Measurements from ENCODE around the gene C7. TPM values are rescaled to one million over a fixed set of nuclear protein-coding genes. Genes with fewer than 3 reads are reported as not detected.

C7 gene
- total and polyA plus RNA-seq, 2 of the 13 experiments (the other 11 are each of a cell fraction or from before 2014, with no cell fraction given) = 1.7 to 3.5 TPM

DNA sequence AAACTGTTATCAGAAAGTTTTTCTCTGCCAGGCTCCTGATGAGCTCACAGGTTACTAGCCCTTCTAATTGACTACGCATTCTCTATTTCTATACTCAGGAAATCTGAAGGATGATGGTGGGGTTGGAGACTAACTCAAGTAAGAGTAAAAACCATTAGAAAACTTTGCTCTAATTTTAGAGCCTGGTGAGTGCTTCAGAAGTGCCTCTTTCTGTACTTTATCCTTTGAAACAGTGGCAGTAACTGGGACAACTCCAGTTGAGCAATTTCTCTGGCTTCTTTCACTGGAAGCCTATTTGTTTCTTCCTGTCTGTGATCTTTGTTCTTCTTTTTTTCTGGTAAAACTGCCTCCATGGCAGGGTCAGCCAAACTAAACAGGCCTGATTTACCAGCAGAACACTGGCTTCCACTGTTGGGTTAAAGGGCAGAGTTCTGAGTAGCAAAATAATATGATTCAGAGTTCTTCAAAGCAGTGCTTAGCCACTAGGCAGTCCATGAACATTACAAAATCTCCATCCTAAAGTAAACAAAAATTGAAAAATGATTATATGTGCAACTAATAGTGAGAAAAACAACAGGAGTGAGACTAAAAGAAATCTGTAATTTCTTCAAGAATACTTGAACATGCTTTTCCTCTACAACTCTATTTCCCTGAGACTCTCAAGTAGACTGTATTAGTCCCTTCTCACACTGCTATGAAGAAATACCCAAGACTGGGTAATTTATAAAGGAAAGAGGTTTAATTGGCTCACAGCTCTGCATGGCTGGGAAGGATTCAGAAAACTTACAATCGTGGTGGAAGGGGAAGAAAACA lies 82.1 kb downstream of the C7 start (continued):
- no peak for TF ChIP-seq ZNF713 (CRISPR knock-in tag; IDR thresholded peaks at IDR 0.05)
- TF ChIP-seq ZMYM4 (CRISPR knock-in tag; IDR thresholded peaks at IDR 0.05) = peak; percentile 89
- TF ChIP-seq, protein P1, sequence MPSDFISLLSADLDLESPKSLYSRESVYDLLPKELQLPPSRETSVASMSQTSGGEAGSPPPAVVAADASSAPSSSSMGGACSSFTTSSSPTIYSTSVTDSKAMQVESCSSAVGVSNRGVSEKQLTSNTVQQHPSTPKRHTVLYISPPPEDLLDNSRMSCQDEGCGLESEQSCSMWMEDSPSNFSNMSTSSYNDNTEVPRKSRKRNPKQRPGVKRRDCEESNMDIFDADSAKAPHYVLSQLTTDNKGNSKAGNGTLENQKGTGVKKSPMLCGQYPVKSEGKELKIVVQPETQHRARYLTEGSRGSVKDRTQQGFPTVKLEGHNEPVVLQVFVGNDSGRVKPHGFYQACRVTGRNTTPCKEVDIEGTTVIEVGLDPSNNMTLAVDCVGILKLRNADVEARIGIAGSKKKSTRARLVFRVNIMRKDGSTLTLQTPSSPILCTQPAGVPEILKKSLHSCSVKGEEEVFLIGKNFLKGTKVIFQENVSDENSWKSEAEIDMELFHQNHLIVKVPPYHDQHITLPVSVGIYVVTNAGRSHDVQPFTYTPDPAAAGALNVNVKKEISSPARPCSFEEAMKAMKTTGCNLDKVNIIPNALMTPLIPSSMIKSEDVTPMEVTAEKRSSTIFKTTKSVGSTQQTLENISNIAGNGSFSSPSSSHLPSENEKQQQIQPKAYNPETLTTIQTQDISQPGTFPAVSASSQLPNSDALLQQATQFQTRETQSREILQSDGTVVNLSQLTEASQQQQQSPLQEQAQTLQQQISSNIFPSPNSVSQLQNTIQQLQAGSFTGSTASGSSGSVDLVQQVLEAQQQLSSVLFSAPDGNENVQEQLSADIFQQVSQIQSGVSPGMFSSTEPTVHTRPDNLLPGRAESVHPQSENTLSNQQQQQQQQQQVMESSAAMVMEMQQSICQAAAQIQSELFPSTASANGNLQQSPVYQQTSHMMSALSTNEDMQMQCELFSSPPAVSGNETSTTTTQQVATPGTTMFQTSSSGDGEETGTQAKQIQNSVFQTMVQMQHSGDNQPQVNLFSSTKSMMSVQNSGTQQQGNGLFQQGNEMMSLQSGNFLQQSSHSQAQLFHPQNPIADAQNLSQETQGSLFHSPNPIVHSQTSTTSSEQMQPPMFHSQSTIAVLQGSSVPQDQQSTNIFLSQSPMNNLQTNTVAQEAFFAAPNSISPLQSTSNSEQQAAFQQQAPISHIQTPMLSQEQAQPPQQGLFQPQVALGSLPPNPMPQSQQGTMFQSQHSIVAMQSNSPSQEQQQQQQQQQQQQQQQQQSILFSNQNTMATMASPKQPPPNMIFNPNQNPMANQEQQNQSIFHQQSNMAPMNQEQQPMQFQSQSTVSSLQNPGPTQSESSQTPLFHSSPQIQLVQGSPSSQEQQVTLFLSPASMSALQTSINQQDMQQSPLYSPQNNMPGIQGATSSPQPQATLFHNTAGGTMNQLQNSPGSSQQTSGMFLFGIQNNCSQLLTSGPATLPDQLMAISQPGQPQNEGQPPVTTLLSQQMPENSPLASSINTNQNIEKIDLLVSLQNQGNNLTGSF (CRISPR knock-in tag; IDR thresholded peaks at IDR 0.05) = no peak
- TF ChIP-seq ZNF317 (CRISPR knock-in tag; IDR thresholded peaks at IDR 0.05) = 0 out of 2 replicates have a peak, but pooled peaks have one; percentile 57
- TF ChIP-seq, protein P2, sequence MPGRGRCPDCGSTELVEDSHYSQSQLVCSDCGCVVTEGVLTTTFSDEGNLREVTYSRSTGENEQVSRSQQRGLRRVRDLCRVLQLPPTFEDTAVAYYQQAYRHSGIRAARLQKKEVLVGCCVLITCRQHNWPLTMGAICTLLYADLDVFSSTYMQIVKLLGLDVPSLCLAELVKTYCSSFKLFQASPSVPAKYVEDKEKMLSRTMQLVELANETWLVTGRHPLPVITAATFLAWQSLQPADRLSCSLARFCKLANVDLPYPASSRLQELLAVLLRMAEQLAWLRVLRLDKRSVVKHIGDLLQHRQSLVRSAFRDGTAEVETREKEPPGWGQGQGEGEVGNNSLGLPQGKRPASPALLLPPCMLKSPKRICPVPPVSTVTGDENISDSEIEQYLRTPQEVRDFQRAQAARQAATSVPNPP (CRISPR knock-in tag; IDR thresholded peaks at IDR 0.05) = no peak
- TF ChIP-seq, protein P3, sequence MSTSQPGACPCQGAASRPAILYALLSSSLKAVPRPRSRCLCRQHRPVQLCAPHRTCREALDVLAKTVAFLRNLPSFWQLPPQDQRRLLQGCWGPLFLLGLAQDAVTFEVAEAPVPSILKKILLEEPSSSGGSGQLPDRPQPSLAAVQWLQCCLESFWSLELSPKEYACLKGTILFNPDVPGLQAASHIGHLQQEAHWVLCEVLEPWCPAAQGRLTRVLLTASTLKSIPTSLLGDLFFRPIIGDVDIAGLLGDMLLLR (CRISPR knock-in tag; IDR thresholded peaks at IDR 0.05) = no peak
- TF ChIP-seq ZNF652 (CRISPR knock-in tag; IDR thresholded peaks at IDR 0.05; ENCODE audit: borderline replicate concordance, low read depth) = peak; percentile 63; the same call in 1 of the 2 replicates
- TF ChIP-seq NAIF1 (CRISPR knock-in tag; IDR thresholded peaks at IDR 0.05; ENCODE audit: borderline replicate concordance) = no peak
- TF ChIP-seq ZNF552 (CRISPR knock-in tag; IDR thresholded peaks at IDR 0.05; ENCODE audit: borderline replicate concordance) = no peak
- no peak for TF ChIP-seq PHF20 (CRISPR knock-in tag; IDR thresholded peaks at IDR 0.05)
- TF ChIP-seq, protein P4, sequence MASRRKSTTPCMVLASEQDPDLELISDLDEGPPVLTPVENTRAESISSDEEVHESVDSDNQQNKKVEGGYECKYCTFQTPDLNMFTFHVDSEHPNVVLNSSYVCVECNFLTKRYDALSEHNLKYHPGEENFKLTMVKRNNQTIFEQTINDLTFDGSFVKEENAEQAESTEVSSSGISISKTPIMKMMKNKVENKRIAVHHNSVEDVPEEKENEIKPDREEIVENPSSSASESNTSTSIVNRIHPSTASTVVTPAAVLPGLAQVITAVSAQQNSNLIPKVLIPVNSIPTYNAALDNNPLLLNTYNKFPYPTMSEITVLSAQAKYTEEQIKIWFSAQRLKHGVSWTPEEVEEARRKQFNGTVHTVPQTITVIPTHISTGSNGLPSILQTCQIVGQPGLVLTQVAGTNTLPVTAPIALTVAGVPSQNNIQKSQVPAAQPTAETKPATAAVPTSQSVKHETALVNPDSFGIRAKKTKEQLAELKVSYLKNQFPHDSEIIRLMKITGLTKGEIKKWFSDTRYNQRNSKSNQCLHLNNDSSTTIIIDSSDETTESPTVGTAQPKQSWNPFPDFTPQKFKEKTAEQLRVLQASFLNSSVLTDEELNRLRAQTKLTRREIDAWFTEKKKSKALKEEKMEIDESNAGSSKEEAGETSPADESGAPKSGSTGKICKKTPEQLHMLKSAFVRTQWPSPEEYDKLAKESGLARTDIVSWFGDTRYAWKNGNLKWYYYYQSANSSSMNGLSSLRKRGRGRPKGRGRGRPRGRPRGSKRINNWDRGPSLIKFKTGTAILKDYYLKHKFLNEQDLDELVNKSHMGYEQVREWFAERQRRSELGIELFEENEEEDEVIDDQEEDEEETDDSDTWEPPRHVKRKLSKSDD (CRISPR knock-in tag; IDR thresholded peaks at IDR 0.05; ENCODE audit: low read depth) = no peak
- TF ChIP-seq ZNF432 (CRISPR knock-in tag; IDR thresholded peaks at IDR 0.05; ENCODE audit: borderline replicate concordance) = no peak
- 0 out of 2 replicates have a peak, but pooled peaks have one; percentile 58 for TF ChIP-seq SIX1 (CRISPR knock-in tag; IDR thresholded peaks at IDR 0.05; ENCODE audit: borderline replicate concordance)
- no peak for TF ChIP-seq CBX1 (IDR thresholded peaks at IDR 0.05; ENCODE audit: low read depth)
- TF ChIP-seq NRL (CRISPR knock-in tag; IDR thresholded peaks at IDR 0.05; ENCODE audit: borderline replicate concordance) = no peak
- TF ChIP-seq, protein P5, sequence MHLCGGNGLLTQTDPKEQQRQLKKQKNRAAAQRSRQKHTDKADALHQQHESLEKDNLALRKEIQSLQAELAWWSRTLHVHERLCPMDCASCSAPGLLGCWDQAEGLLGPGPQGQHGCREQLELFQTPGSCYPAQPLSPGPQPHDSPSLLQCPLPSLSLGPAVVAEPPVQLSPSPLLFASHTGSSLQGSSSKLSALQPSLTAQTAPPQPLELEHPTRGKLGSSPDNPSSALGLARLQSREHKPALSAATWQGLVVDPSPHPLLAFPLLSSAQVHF (CRISPR knock-in tag; IDR thresholded peaks at IDR 0.05) = no peak
- no peak for TF ChIP-seq ZNF746 (CRISPR knock-in tag; IDR thresholded peaks at IDR 0.05)
- TF ChIP-seq KLF6 (CRISPR knock-in tag; IDR thresholded peaks at IDR 0.05) = peak; percentile 33; the same call in 1 of the 2 replicates
